ENCODE data around the gene GJD3. TPM values are rescaled to one million over a fixed set of nuclear protein-coding genes. Genes with fewer than 3 reads are reported as not detected.

The GJD3 gene
- polyA plus RNA-seq, 3 donors = not detected

DNA sequence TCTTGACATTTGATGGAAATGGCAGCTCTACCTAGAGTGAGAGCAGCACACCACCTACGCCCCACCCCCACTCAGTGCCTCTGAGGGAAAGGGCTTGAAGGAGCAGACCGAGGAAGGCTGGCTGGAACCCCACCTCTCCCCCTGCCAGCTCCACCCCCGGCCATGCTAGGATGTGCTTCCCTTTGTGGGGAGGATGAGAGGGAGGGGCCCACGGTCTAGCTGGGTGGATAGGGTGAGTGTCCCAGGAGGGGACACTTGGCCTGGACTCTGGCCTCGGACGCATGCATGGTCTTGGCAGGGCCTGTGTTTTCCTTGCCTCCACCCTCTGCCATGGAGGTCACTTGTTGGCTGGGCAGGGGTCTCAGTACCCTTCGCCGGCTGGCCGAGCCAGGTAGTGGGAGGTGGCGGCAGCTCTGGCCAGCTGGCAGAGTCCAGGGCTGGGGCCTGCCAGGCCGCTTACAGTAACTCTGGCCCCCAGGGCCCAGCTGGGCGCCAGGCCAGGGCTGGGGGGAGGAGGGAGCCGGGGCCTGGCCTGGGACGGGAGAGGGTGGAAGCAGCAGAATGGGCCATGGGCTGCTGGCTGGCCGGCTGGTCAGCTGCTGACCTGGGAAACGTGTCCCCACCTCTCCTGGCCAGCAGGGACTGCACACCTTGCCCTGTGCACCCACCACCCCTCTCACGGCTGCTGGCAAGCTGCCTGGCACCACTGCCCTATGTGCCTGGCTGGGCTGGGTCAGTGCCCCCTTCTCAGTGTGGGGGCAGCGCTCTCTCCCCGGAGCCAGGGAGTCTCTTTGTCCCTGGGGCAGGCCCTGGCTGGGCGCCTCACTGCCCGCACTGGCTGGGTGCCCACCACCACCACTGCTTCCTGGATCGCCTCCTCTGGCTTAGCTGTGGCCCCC is 32.5 kb downstream of the GJD3 start:
- H3K4me1 ChIP-seq (ENCODE audit: control insufficient read depth in 1 of 2, insufficient read depth in 2 of 2, low read length in 2 of 2) = peaks cover 100% of the 10 kb centered on the region in 2 donors
- H3K27ac Mint-ChIP-seq = peak overlapping the region; percentile 93 to 100 (median 99)
- H3K4me3 ChIP-seq (replicated peaks in 1 of 3; ENCODE audit: low read depth in 2 of 3, low read length in 3 of 3) = peak overlapping the region; percentile 3 to 69 (median 26)
- TF ChIP-seq, protein P1, sequence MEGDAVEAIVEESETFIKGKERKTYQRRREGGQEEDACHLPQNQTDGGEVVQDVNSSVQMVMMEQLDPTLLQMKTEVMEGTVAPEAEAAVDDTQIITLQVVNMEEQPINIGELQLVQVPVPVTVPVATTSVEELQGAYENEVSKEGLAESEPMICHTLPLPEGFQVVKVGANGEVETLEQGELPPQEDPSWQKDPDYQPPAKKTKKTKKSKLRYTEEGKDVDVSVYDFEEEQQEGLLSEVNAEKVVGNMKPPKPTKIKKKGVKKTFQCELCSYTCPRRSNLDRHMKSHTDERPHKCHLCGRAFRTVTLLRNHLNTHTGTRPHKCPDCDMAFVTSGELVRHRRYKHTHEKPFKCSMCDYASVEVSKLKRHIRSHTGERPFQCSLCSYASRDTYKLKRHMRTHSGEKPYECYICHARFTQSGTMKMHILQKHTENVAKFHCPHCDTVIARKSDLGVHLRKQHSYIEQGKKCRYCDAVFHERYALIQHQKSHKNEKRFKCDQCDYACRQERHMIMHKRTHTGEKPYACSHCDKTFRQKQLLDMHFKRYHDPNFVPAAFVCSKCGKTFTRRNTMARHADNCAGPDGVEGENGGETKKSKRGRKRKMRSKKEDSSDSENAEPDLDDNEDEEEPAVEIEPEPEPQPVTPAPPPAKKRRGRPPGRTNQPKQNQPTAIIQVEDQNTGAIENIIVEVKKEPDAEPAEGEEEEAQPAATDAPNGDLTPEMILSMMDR (IDR thresholded peaks at IDR 0.05) = no peak
- peak overlapping the region; percentile 58 for H3K9ac ChIP-seq (ENCODE audit: insufficient read depth, low read length, poor library complexity, severe bottlenecking)
- H3K4me2 ChIP-seq (replicated peaks; ENCODE audit: extremely low read depth, low read length, poor library complexity, severe bottlenecking) = peak overlapping the region; percentile 83
- 35% methylated on average over 17 of the region's 22 CpGs for WGBS (ENCODE audit: insufficient coverage)
- intact Hi-C loops (cut with micrococcal nuclease) = no loop called here
- no peak for DNase-seq
- H3K9me3 Mint-ChIP-seq = no peaks in the 10 kb centered on the region
- peaks cover 3% of the 10 kb centered on the region for H4K20me1 ChIP-seq (ENCODE audit: insufficient read depth, low read length)
- peaks cover 100% of the 10 kb centered on the region for H3K79me2 ChIP-seq (ENCODE audit: insufficient read depth, low read length)
- H3K36me3 Mint-ChIP-seq = peaks cover 45 to 63% of the 10 kb centered on the region in 2 donors
- no peaks in the 10 kb centered on the region for H3K27me3 ChIP-seq (ENCODE audit: control insufficient read depth in 2 of 2, insufficient read depth in 2 of 2, low read length in 2 of 2)
- peaks cover 14 to 16% of the 10 kb centered on the region in 2 donors for H3K36me3 ChIP-seq (replicated peaks in 1 of 2; ENCODE audit: control insufficient read depth in 1 of 2, insufficient read depth in 2 of 2, low read length in 2 of 2)
- no peaks in the 10 kb centered on the region for H3K9me3 ChIP-seq (replicated peaks in 1 of 2; ENCODE audit: control insufficient read depth in 1 of 2, insufficient read depth in 1 of 2, low read length in 2 of 2)
- peak overlapping the region; percentile 75 to 86 for H3K4me3 Mint-ChIP-seq
- peaks cover 95% of the 10 kb centered on the region for H3K4me1 Mint-ChIP-seq
- H3K27me3 Mint-ChIP-seq (ENCODE audit: low read depth in 3 of 3) = peaks cover 0 to 6% (median 1%) of the 10 kb centered on the region in 3 donors
- peak overlapping the region; percentile 74 to 100 for H3K27ac ChIP-seq (ENCODE audit: low read depth in 1 of 2, low read length in 2 of 2)
- no peak overlapping the region for H2AFZ ChIP-seq (ENCODE audit: insufficient read depth, low read depth, low read length, poor library complexity, severe bottlenecking)

DNA sequence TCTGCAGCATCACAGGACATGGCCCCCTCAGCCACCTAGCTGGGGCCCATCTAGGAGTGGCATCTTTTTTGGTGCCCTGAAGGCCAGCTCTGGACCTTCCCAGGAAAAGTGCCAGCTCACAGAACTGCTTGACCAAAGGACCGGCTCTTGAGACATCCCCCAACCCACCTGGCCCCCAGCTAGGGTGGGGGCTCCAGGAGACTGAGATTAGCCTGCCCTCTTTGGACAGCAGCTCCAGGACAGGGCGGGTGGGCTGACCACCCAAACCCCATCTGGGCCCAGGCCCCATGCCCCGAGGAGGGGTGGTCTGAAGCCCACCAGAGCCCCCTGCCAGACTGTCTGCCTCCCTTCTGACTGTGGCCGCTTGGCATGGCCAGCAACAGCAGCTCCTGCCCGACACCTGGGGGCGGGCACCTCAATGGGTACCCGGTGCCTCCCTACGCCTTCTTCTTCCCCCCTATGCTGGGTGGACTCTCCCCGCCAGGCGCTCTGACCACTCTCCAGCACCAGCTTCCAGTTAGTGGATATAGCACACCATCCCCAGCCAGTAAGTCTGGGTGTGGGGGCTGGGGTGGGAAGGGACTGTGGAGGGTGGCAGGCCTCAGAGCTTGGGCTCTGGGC is 33.6 kb downstream of the GJD3 start:
- H3K36me3 ChIP-seq (replicated peaks in 1 of 2; ENCODE audit: control insufficient read depth in 1 of 2, insufficient read depth in 2 of 2, low read length in 2 of 2) = peaks cover 14 to 16% of the 10 kb centered on the region in 2 donors
- H3K9me3 ChIP-seq (replicated peaks in 1 of 2; ENCODE audit: control insufficient read depth in 1 of 2, insufficient read depth in 1 of 2, low read length in 2 of 2) = no peaks in the 10 kb centered on the region
- Mint-ChIP-seq H3K27ac (peak overlapping the region; percentile 93 to 100 (median 99)), H3K9me3 (no peaks in the 10 kb centered on the region), H3K4me1 (peaks cover 97% of the 10 kb centered on the region), H3K36me3 (peaks cover 47 to 63% of the 10 kb centered on the region in 2 donors), H3K27me3 (ENCODE audit: low read depth in 3 of 3) (peaks cover 0 to 6% (median 1%) of the 10 kb centered on the region in 3 donors), H3K4me3 (peak overlapping the region; percentile 75 to 86)
- peaks cover 100% of the 10 kb centered on the region in 2 donors for H3K4me1 ChIP-seq (ENCODE audit: control insufficient read depth in 1 of 2, insufficient read depth in 2 of 2, low read length in 2 of 2)
- H3K27ac ChIP-seq (ENCODE audit: low read depth in 1 of 2, low read length in 2 of 2) = peak overlapping the region; percentile 74 to 100
- H3K4me3 ChIP-seq (replicated peaks in 1 of 3; ENCODE audit: low read depth in 2 of 3, low read length in 3 of 3) = peak overlapping the region; percentile 1 to 69 (median 24)
- peaks cover 8% of the 10 kb centered on the region for H4K20me1 ChIP-seq (ENCODE audit: insufficient read depth, low read length)
- TF ChIP-seq, protein P1 (IDR thresholded peaks at IDR 0.05) = no peak
- peak overlapping the region; percentile 58 for H3K9ac ChIP-seq (ENCODE audit: insufficient read depth, low read length, poor library complexity, severe bottlenecking)
- no peak overlapping the region for H2AFZ ChIP-seq (ENCODE audit: insufficient read depth, low read depth, low read length, poor library complexity, severe bottlenecking)
- peak overlapping the region; percentile 83 for H3K4me2 ChIP-seq (replicated peaks; ENCODE audit: extremely low read depth, low read length, poor library complexity, severe bottlenecking)
- DNase-seq = no peak
- 68% methylated on average over 3 of the region's 10 CpGs for WGBS (ENCODE audit: insufficient coverage)
- H3K27me3 ChIP-seq (ENCODE audit: control insufficient read depth in 2 of 2, insufficient read depth in 2 of 2, low read length in 2 of 2) = no peaks in the 10 kb centered on the region
- H3K79me2 ChIP-seq (ENCODE audit: insufficient read depth, low read length) = peaks cover 100% of the 10 kb centered on the region
- intact Hi-C loops (cut with micrococcal nuclease) = loop anchor here in 1 of 2 donors (1.0 kb wide), 1 partner anchor 9 kb away; no protein-coding TSS in a partner anchor

Data from CD14-positive monocyte (primary cell).